Neural cell (in vitro differentiated cells): ENCODE data around the gene ACSS1. TPM values are rescaled to one million over a fixed set of nuclear protein-coding genes. Genes with fewer than 3 reads are reported as not detected.

ENCODE experiments used
- H2AFZ ChIP-seq: fragments of 200-600, 300-800 bp; sonication (generic), shearing (Covaris generic); 2 replicates; pipeline ENCODE4 v1.6.0; 2014; ENCODE audit warnings: low read depth, mild to moderate bottlenecking, antibody characterized with exemption, low read length, moderate library complexity
- H3F3A ChIP-seq: fragments of 200-600 bp; shearing (Covaris generic); 2 replicates; pipeline ENCODE4 v1.6.1; 2016; ENCODE audit warnings: mild to moderate bottlenecking, moderate library complexity, mixed read lengths, antibody characterized with exemption, low read length; ENCODE audit not compliant: insufficient read depth, poor library complexity, severe bottlenecking
- H3K27ac ChIP-seq: fragments of 200-600, 300-800 bp; sonication (generic), shearing (Covaris generic); 2 replicates; pipeline ENCODE4 v1.5.1; 2014; ENCODE audit warnings: mild to moderate bottlenecking, low read length, moderate library complexity
- H3K27me3 ChIP-seq: fragments of 300-800, 200-600 bp; sonication (generic), shearing (Covaris generic); 2 replicates; pipeline ENCODE4 v1.6.0; 2014; ENCODE audit warnings: mild to moderate bottlenecking, low read depth, low read length, moderate library complexity; ENCODE audit not compliant: insufficient read depth
- H3K36me3 ChIP-seq: fragments of 300-800, 200-600 bp; sonication (generic), shearing (Covaris generic); 2 replicates; pipeline ENCODE4 v1.5.1; 2014; ENCODE audit warnings: mild to moderate bottlenecking, antibody characterized with exemption, low read length, moderate library complexity; ENCODE audit not compliant: insufficient read depth
- H3K4me2 ChIP-seq: fragments of 300-800, 200-600 bp; sonication (generic), shearing (Covaris generic); 2 replicates; pipeline ENCODE4 v1.6.0; 2014; ENCODE audit warnings: mild to moderate bottlenecking, low read length
- H3K4me3 ChIP-seq: fragments of 300-800, 200-600 bp; sonication (generic), shearing (Covaris generic); 2 replicates; pipeline ENCODE4 v1.5.1; 2014; ENCODE audit warnings: mild to moderate bottlenecking, low read length, moderate library complexity
- H3K79me2 ChIP-seq: fragments of 200-600 bp; shearing (Covaris generic); replicated peaks from 2 replicates; pipeline ENCODE4 v1.6.0; 2014; ENCODE audit warnings: mild to moderate bottlenecking, low read length, moderate library complexity; ENCODE audit not compliant: insufficient read depth
- H3K9ac ChIP-seq: fragments of 300-800, 200-600 bp; sonication (generic), shearing (Covaris generic); 2 replicates; pipeline ENCODE4 v1.6.1; 2016; ENCODE audit warnings: mild to moderate bottlenecking, low read length, mixed read lengths
- H3K9me2 ChIP-seq: fragments of 200-600 bp; shearing (Covaris generic); 2 replicates; pipeline ENCODE4 v1.6.1; 2016; ENCODE audit warnings: mild to moderate bottlenecking, low read length, mixed read lengths; ENCODE audit not compliant: insufficient read depth
- H3K9me3 ChIP-seq: fragments of 200-600, 300-800 bp; sonication (generic), shearing (Covaris generic); 2 replicates; pipeline ENCODE4 v1.6.1; 2016; ENCODE audit warnings: mild to moderate bottlenecking, mixed run types, low read length, moderate library complexity, mixed read lengths
- H4K20me1 ChIP-seq: fragments of 200-600 bp; shearing (Covaris generic); 2 replicates; pipeline ENCODE4 v1.6.1; 2016; ENCODE audit warnings: mild to moderate bottlenecking, mixed run types; ENCODE audit not compliant: insufficient read depth
- CTCF ChIP-seq: fragments of 450-650 bp; IDR thresholded peaks from 2 replicates; pipeline ENCODE4 v1.5.1; 2014; ENCODE audit warnings: antibody characterized with exemption, mild to moderate bottlenecking, moderate library complexity; ENCODE audit not compliant: poor library complexity, severe bottlenecking
- EP300 ChIP-seq: fragments of 450-650 bp; conservative IDR thresholded peaks from 2 replicates; pipeline ENCODE4 v1.6.1; 2014; ENCODE audit warnings: antibody characterized with exemption, mild to moderate bottlenecking, moderate library complexity; ENCODE audit not compliant: poor library complexity, severe bottlenecking
- EZH2 ChIP-seq: fragments of 200-600, 300-800 bp; shearing (Covaris generic), sonication (generic); IDR thresholded peaks from 2 replicates; pipeline ENCODE4 v1.6.1; 2014; ENCODE audit warnings: antibody characterized with exemption, low read length, borderline replicate concordance, mild to moderate bottlenecking; ENCODE audit not compliant: insufficient read depth, poor library complexity, severe bottlenecking
- MXI1 ChIP-seq: fragments of 450-650 bp; conservative IDR thresholded peaks from 2 replicates; pipeline ENCODE4 v1.6.1; 2014; ENCODE audit warnings: antibody characterized with exemption, mild to moderate bottlenecking; ENCODE audit not compliant: poor library complexity, severe bottlenecking
- POLR2AphosphoS5 ChIP-seq: IDR thresholded peaks from 2 replicates; pipeline ENCODE4 v1.6.1; 2012
- RAD21 ChIP-seq: fragments of 450-650 bp; conservative IDR thresholded peaks from 2 replicates; pipeline ENCODE4 v1.6.1; 2014; ENCODE audit warnings: antibody characterized with exemption, mild to moderate bottlenecking, moderate library complexity
- SMC3 ChIP-seq: fragments of 450-650 bp; conservative IDR thresholded peaks from 2 replicates; pipeline ENCODE4 v1.6.1; 2014; ENCODE audit warnings: antibody characterized with exemption, mild to moderate bottlenecking, moderate library complexity; ENCODE audit not compliant: poor library complexity
- TAF1 ChIP-seq: IDR thresholded peaks from 2 replicates; pipeline ENCODE4 v1.6.1; 2012; ENCODE audit warnings: low read depth
- polyA plus RNA-seq: library from polyadenylated mRNA; depleted of rRNA; stranded (reverse); fragments of >200 nt; gene quantifications from 2 replicates; pipeline ENCODE4 v1.2.3, GENCODE V29; 2014
- TF ChIP-seq, protein P1 (sequence below): IDR thresholded peaks from 2 replicates; pipeline ENCODE4 v1.6.1; 2012; ENCODE audit warnings: borderline replicate concordance

ACSS1 gene
- polyA plus RNA-seq, 1 donor from 2014 or later, result not detected

- TF ChIP-seq EP300 (no peak), TAF1 (no peak), MXI1 (no peak), RAD21 (no peak), SMC3 (no peak), EZH2 (no peak), POLR2AphosphoS5 (no peak), CTCF (no peak)
- TF ChIP-seq, protein P1, sequence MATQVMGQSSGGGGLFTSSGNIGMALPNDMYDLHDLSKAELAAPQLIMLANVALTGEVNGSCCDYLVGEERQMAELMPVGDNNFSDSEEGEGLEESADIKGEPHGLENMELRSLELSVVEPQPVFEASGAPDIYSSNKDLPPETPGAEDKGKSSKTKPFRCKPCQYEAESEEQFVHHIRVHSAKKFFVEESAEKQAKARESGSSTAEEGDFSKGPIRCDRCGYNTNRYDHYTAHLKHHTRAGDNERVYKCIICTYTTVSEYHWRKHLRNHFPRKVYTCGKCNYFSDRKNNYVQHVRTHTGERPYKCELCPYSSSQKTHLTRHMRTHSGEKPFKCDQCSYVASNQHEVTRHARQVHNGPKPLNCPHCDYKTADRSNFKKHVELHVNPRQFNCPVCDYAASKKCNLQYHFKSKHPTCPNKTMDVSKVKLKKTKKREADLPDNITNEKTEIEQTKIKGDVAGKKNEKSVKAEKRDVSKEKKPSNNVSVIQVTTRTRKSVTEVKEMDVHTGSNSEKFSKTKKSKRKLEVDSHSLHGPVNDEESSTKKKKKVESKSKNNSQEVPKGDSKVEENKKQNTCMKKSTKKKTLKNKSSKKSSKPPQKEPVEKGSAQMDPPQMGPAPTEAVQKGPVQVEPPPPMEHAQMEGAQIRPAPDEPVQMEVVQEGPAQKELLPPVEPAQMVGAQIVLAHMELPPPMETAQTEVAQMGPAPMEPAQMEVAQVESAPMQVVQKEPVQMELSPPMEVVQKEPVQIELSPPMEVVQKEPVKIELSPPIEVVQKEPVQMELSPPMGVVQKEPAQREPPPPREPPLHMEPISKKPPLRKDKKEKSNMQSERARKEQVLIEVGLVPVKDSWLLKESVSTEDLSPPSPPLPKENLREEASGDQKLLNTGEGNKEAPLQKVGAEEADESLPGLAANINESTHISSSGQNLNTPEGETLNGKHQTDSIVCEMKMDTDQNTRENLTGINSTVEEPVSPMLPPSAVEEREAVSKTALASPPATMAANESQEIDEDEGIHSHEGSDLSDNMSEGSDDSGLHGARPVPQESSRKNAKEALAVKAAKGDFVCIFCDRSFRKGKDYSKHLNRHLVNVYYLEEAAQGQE, result no peak
- Histone ChIP-seq H3K27me3 (no peaks in the 10 kb centered on the region), H3F3A (no peaks in the 10 kb centered on the region), H2AFZ (no peak overlapping the region), H3K27ac (no peak overlapping the region), H3K4me3 (no peak overlapping the region), H4K20me1 (no peaks in the 10 kb centered on the region), H3K9me2 (no peaks in the 10 kb centered on the region), H3K79me2 (no peaks in the 10 kb centered on the region), H3K36me3 (no peaks in the 10 kb centered on the region), H3K9me3 (no peaks in the 10 kb centered on the region), H3K4me2 (no peak overlapping the region), H3K9ac (no peak overlapping the region)
Measured at GRCh38 chr20:25045343-25045712, 12.6 kb downstream of the ACSS1 start.

DNA sequence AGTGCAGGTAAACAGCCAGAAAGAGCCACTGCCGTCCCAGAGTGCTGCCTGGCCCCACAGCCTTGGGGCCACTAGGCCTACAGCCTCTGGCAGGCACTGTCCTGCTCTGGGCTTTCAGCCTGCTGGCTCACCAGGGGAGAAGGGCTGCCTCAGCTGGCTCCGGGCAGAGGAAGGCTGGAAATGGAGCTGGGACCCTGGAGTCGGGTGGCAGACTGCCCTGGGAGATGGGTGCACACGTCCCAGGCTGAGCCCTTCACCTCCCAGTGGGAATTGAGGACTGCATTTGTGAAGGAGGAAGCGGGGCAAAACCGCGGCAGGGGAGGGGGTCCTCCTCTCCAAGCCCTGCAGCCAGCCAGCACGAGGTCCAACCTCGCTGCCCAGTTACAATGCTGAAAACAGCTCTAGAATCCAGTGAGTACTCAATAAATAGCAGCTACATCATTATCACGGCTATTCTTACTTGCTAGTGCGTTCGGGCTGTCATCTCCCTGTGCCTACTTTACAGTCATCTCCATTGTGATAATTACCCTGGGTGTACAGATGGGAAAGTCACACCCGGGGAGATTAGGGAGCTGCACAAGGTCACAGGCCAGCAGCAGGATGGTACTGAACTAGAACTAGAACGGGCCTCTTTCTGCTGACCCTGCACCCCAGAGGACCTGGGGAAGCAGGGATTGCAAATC, 13.1 kb downstream of the ACSS1 start:
- Histone ChIP-seq H3K9me3 (no peaks in the 10 kb centered on the region), H2AFZ (no peak overlapping the region), H3K27ac (no peak overlapping the region), H4K20me1 (no peaks in the 10 kb centered on the region), H3K9me2 (no peaks in the 10 kb centered on the region), H3K27me3 (no peaks in the 10 kb centered on the region), H3F3A (no peaks in the 10 kb centered on the region), H3K36me3 (no peaks in the 10 kb centered on the region), H3K9ac (no peak overlapping the region), H3K79me2 (no peaks in the 10 kb centered on the region), H3K4me3 (no peak overlapping the region), H3K4me2 (no peak overlapping the region)
- TF ChIP-seq EP300, result no peak
- TF ChIP-seq POLR2AphosphoS5, result no peak
- TF ChIP-seq CTCF, result no peak
- no peak for TF ChIP-seq SMC3
- no peak for TF ChIP-seq TAF1
- TF ChIP-seq MXI1, result no peak
- TF ChIP-seq, protein P1, result no peak
- TF ChIP-seq EZH2, result no peak
- TF ChIP-seq RAD21, result no peak
